T-helper 1 cell (primary cell): ENCODE measurements around the gene BBX.

Source experiments
- DNase-seq, 5 donors: peaks; one replicate each; pipeline ENCODE4 v3.0.0-alpha.2; 2012 to 2020
- total RNA-seq, 4 donors: gene quantifications; one replicate each; lab custom pipeline; 2026; lab: John Stamatoyannopoulos, UW

The BBX gene
- total RNA-seq = 148 to 187 (median 175) reads per million in 4 donors

DNA sequence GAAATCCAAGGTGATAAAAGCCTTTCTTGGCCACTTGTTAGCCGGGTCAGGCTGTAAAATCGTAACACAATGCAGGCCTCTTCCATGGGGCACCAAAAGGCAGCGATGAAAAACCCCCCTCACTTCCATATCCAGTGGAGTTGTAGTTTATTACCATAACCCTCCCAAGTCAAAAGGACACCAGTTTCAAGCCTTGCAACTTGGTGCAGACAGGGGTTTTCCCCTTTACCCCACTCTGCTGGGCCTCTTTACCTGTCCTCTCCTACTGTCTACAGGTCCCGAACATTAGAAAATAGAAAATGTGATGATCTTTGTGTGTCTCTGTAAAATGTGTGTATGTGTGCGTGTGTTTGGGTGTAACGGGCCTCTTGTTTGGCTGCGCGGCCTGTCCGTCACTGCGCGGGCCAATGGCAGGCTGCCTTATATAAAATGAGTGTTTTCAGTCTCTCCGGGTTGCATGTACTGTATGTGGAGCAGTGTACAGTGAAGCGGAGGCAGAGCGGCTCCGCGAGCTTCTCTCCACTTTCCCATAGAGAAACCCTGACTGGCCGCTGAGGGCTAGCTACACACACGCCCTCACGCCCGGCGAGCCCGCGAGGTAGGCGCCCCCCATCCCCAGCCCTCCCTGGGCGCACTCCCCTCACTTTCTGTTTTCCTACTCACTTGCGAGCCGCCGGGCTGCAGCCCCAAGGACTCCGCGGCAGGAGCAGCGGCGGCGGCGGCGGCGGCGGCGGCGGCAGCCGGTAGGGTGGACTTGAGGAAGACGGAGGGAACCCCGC is at the start of gene BBX:
TSS of gene BBX (plus strand) at position 453 of the 779 bp plus-strand sequence. CDS start 187,499 bp downstream, outside the sequence.
- peak; percentile 71 to 95 (median 79) for DNase-seq

DNA sequence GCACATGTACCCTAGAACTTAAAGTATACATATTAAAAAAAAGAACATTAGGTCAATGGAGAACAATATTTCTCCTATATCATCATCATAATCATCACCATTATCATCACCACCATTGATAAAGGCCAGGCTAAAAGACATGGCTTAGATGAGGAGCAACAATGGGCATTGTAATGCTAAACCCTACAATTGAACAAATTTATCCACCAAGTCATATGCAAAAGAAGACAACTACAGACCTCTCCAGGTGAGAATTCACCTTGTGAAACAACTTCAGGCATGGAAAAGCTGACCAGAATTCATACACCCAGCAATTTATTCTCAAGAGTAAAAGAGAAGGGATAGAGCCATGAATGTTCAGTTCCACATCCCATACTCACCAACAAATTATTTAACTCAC is 46.3 kb upstream of the BBX start:
- DNase-seq = no peak

DNA sequence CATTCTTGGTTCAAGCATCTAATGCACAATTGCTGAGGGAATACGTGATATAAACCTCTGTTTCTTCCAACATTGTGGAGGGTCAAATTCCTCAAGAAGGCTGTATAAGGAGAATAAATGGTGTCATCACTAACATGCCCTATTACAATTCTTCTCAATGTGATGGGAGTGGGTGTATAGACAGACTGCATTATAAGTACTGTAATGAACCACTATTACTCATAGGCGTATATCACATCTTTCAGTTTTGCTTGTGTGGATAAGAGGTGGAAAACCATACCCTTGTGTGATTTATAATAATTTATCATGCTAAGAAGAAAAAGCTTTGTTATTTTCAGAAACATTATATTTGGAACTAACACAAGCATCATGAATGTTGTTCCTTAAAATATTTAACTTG is 35.3 kb upstream of the BBX start:
- no peak for DNase-seq

DNA sequence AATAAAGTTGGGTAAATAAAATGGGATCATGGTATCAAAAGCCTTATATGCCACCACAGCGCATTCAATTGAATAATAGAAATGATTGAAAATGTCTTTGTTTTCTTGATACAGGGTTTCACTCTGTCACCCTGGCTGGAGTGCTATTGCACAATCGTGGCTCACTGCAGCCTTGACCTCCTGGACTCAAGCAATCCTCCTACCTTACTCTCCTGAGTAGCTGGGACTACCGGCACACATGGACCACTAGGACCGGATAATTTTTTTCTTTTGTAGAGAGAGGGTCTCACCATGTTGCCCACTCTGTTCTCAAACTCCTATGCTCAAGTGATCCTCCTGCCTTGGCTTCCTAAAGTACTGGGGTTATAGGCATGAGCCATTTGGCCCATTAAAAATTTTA is 33.8 kb upstream of the BBX start:
- no peak for DNase-seq

DNA sequence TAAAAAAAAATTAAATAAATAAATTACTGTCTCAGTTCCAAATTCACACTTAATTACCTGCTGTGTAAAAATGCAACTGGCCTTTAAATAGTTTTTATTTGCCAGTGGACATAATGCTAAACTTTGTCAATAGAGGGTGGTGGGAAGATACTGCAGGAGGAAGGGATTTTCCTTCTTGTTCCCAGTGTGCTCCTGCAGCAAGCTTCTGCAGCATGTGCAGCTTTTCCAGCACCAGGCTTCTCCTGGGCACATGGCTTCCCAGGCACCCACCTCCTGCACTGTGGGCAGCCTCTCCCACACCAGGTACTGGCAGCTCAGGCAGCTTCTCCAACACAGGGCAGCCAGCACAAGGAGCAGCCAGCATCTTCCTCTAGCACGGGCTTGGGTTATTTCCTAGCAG is 29.6 kb upstream of the BBX start:
- no peak for DNase-seq

DNA sequence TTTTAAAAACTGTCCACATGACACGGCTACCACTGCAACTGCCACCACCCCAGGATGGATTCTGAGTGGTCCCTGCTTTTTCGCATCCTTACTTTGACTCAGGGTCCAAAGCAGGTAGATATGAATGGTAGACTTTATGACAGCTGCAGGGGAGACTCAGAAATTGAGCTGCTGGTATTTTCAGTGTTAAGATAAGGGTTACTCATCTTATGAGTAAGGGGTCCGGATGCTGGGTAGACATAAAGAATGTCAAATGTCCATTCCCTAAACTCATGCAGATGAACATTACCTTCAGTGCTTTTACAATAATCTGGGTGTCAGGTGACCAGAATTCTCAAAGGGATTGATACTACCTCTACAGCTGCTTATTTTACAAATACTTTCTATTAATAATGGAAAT is 25.9 kb upstream of the BBX start:
- no peak for DNase-seq

DNA sequence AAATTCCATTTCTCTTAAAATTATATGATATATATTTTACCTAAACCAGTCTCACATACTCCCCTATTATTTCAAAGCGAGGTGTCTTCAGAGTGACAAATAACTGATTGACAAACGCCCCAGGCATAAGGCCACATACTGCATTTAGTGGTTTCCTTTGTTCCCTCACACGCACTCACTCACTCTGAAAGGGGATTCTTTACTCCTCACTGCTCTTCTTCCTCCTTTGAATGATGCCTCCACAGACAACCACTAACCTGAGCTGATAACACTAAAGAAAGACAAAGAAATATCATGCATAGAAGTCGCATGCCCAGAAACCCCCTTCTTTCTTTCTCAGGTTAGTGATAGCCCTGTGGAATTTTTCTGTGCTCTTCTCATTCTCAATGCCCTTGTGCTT is 24.1 kb upstream of the BBX start:
- no peak for DNase-seq

DNA sequence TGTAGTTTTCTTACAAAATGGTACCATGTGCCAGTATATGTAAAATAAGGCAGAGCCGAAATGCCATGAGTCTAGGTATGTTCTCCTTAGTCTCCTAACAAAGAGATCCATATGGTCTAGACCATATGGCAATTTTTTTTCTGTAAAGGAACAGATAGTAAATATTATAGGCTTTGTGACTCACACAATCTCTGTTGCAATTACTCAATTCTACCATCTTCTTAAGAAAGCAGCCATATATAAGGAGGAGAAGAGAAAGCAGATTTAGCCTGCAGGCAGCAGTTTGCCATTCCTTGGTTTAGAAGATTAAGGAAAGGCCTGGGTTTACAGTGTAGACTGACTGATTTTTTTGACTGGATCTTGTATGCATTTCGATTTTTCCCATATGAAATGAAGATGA is 16.3 kb upstream of the BBX start:
- DNase-seq = no peak

DNA sequence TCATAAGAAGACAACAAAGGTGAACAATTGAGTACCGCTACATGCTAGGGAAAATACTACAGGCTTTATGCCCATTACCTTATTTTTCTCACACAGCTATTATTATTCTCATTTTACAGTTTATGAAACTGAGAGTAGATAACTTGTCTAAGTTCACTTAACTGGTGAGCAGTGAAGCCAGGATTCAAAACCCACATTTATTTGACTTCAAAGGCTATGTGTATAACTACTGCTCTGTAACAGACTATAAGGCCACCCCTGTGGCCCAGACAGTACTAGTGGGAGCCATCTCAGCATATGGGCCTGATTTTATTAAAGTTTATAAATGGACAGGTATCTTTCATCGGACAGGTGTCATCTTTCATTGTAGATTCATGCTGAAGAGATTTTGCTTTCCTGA is 14.4 kb upstream of the BBX start:
- no peak for DNase-seq

DNA sequence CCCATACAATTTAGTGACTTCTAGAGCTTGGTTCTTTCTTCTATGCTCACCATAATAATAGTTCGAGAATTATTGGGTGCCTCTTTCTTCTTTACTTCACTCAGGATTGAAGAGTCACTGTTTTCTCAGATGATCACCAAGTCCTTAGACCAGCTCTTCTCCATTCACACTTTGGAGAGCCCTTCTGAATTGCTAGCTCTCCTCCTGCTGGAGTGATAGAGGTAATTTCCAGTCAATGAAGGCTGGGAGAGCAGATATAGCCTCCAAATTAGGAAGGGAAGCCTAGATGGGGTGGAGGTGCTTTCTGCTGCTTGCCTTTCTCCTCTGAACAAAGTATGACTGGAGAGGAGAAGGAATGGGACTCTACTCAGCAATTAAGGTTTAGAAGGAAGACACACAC is 10.7 kb upstream of the BBX start:
- DNase-seq = no peak

DNA sequence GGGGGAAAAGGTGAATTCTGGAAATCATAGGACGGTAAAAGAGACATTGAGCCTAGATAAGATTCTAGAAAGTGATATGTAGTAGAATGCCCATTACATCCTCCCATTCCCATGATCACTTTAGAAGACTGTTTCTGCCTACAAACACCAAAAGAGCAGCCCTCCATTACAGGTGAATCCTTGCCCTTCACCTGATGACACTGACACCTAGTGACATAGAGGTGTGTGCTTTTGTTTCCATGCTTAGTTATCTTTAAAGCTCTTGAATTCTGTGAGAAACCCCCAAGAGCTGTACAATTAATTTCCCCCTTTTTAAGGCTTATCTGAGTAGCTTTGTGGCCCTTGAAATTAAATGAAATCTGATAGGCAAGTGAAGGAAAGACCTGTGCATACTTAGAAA is 8.3 kb upstream of the BBX start:
- no peak for DNase-seq

DNA sequence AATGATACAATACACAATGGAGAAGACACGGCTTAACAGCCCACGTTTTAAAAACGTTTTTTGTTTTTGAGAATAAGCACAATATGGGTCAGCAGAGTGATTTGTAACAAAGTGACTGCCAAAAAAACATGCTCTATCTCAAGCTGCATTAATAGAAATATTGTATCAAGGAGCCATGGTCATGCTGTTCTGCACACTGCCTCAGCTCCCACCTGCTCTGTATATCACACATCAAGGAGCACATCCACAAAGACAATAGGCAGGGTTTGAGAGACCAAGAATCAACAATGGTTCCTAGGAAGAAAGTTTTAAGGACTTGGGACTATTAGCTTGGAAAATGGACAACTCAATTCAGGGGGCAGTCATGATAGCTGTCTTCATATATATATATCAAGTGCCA is 6.3 kb upstream of the BBX start:
- DNase-seq = no peak

DNA sequence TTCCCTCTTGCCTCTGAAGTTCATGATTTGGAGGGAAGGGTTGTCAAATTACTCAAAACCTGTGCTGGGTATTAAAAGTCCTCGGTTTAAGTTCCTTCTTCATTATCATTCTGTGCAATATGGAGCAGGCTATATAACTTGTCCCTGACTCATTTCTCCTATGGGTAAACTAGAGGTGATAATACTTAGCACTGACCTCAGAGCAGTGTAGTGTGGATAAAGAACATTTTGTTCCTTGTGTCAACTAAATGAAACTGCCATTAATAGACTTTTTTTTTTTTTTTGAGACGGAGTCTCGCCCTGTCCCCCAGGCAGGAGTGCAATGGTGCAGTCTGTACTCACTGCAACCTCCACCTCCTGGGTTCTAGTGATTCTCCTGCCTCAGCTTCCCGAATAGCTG is 2.2 kb upstream of the BBX start:
- DNase-seq = no peak

DNA sequence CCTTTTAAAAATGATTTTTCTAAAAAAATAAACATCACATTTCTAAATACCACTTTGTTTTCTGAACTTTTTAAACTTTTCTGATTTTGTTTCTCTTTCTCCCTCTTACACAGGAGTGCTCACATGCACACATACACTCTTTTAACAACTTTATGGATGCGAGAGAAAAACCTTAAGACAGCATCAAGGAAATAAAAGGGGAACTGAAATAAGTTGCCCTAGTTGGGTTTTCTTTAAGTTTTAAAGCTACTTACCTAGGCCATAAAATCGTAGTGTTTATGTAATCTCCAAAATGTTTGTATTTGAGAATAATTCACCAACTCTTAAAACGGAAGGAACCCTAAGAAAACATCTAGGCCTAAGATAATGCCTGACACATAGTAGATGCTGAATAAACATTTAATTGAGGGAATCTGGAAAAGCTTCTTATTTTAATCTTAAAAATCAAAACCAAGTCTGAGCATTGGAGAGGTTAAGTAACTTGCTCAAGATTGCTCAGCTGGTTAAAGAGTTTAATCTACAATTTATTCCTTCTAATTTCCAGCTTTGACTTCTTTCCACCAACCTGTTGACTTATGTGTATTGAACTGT is 1.2 kb upstream of the BBX start:
- DNase-seq = no peak

DNA sequence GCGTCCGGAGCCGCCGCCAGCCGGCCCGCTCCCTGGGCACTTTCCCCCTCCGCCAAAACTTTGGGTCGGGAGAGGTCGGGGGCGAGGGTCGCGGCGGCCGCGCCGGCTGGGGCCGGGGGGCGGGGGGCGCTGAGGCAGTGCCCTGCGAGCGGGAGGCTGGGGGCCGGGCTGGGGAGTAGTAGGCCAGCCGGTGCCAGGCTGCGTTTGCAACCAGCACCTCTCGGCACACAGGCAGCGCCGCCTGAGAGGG is 452 bp downstream of the BBX start:
- DNase-seq = peak in 1 of 5 donors; percentile 50

DNA sequence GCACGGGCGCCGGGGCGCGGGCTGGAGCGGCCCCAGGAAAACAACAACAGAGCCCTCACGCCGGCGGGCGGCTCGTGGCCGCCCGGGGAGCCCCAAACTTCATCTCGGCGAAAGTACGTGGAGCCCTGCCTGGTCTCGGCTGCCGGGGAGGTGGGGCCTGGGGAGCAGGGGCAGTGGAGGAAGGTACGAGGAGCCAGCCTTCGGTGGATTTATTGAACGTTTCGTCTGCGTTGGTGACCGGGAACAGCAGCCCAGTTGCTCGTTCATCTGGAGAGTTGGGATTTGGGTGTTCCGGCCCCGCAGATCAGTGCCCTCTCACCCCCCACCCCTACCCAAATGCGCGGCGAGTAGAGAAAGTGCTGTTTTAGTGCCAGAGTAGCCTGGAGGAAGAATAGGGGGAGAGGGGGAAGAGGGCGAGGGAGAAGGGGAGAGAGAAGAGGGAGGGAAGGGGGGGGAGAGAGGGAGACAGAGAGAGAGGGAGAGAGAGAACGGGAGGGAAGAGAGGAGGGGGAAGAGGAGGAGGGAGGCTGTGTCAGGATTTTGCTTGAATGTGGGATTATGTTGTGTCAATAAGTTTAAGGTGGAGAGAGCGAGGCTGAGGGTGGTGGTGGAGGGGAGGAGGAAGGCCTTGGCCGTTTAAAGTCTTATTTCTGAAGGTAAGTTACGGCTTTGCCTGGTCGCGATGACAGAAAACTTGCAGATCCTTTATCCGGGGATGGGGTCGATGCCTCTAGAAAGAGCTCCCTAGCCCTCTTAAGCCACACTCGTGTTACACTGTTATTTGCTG is 970 bp downstream of the BBX start:
- peak in 3 of 5 donors; percentile 40 to 51 (median 46) for DNase-seq

DNA sequence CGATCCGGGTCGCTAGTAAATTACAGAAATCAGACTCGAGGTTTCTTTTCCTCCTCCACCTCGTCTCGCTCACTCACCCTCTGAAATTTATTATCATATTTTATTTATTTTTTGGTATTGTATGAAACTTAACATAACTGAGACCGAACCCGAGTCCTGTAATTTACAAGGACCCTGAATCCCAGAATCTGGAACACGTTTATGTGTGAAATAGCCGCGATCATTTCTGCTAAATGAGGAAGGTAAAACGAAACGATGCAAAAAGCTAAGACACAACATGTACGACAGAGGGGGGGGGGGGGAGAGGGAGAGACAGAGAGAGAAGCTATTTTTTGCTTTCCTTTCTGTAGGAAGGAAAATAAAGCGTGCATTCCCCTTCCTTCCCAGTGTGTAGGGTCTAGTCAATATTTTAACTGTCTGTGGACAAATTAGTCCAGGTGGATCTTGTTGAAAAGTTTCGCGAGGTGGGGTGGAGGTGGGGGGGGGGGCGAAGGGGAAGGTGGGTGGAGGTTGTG is 1.6 kb downstream of the BBX start:
- DNase-seq = peak in 1 of 5 donors; percentile 7

DNA sequence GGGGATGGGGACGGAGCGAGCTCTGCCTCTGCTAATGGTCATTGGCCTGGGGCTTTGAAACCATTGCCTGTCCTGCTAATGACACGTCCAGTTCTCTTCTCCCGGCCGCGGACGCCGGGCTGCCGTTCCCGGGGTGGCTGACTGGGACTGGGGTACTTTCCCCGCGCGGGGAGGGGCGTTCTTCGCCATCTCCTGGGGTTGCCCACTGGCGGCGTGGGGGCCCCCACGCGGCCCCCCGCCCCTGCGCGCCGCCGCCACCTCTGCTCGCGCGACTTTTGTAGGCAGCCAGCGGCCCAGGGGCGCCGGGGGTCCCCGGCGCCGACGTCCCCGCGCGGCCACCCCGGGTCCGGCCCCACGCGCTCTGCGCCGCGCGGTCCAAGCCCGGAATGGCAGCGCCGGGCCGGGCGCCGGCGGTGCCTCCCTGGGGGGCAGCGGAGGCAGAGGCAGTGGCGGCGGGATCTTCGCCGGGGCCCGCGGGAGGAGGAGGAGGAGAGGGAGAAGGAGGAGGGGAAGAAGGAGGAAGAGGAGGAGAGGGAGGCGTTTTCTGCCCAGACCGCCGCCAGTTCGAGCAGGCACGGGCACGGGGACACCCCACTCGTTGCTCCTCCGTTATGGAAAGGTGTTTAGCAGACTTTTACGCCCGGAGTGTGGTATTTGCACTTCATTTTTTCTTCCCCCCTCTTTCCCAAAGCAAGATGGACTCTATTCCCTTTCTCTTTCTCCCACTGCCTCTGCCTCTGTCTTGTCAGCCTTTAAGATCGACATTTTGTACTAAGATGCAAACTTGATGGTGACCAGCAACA is 2.3 kb downstream of the BBX start:
- peak; percentile 4 to 55 (median 40) for DNase-seq

DNA sequence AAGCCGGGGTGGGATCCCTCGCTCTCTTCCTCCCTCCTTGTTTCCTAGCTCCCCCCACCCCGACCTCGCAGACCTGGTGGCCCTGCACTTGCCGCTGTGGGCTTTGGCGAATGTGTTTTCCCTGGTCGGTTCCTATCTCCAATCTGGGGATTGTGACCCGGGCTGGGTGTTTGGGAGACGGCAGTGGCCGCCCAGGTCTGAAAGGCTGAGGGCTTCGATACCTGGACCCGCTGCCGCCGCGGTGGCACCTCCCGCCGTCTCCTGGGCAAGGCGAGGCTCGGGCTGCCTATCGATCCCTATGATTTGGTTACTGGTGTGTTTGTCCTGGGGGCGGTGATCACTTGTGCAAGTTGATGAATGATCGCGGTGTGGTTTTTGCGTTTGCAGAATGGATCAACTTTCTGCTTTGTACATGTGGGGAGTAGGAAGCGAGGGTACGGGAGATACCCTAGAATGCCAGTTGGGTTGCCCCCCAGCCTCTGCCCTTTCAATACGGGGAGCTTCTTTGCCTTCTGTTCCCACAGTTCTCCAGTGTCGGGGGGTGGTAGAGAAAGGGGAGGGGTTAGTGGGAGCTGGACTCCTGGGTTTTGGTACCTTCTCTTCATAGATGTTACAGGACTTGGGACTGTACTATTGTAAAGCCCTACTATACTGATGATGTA is 3.0 kb downstream of the BBX start:
- DNase-seq = no peak

DNA sequence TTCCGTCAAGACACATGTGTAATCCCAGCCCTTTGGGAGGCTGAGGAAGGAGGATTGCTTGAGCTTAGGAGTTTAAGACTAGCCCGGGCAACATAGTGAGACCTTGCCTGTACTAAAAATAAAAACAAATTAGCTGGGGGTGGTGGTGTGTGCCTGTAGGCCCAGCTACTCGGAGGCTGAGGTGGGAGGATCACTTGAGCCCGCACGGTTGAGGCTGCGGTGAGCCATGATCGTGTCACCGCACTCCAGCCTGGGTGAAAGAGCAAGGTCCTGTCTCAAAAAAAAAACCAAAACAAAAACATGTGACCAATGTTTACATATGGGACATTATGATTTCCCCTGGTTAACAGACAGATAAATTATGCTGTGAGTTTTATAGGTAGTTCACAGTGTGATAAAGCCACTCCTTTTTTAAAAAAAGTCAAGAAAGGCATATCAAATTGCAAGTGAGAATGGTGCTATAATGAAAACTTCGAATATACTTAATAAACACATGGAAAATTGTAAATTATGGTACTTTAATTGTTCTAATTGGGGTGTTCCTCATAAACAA is 9.2 kb downstream of the BBX start:
- no peak for DNase-seq

DNA sequence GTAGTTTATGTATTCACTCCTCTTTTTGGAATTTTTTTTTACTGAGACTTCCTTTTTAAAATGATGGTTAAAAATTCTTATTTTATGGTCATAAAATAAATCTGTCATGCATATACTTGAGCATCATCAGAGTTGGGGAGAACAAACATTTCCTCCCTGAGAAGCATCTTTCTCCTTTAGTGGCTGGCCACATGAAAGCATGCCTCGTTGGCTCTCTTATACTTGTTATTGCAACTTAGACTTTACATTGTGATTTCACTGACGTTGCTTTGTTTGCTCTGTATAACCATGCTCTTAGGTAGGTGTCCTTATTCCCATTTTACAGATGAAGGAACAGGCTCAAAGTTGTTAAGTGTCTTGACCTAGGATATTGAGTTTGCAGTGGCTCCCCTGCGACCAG is 18.1 kb downstream of the BBX start:
- no peak for DNase-seq

DNA sequence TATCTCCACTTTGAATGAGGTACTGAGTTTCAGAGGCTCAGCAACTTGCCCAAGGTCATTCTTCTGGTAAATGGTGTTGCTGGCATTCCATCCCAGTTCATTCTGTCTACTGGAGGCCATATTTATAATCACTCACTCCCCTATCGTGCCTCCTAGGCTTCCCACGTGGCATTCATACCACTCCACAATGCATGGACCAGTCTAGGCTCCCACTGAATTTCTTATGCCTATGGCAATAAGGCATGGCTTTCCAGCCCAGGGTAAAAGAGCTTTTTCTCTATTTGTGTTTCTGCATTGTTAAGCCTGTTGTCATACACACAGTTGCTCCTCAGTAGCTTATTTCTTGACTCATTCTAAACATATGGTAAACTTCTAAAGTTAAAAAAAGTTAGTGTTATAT is 19.9 kb downstream of the BBX start:
- DNase-seq = no peak
